GM21390 (cell line): ENCODE results near the gene ANKH.
A peak's percentile ranks its signal among the peaks of the same experiment; 100 is the strongest.

Source experiments
- ATAC-seq: cut with Tn5 transposase; IDR thresholded peaks from one replicate; pipeline ENCODE4 v1.9.1; 2021; ENCODE audit not compliant: unreplicated experiment

Gene ANKH

DNA sequence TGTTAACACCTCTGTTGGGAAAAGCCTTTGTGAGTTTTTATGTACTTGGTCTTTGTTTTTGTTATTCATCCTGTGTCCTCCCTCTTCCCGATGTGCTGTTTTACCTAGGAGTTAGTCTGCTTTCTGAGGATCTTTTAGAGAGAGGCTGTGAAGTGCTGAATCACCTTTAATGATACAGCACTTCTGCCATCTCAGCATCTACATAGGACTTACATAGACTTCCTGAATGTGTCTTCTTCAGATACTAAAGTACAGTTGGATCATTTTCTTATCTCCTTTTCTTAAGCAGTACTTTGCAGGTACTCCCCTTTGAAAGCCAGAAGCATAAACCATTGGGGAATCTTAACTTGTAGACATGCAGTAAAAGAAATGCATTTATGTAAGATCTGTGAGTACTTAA is 175.5 kb downstream of the ANKH start:
- ATAC-seq: no peak

DNA sequence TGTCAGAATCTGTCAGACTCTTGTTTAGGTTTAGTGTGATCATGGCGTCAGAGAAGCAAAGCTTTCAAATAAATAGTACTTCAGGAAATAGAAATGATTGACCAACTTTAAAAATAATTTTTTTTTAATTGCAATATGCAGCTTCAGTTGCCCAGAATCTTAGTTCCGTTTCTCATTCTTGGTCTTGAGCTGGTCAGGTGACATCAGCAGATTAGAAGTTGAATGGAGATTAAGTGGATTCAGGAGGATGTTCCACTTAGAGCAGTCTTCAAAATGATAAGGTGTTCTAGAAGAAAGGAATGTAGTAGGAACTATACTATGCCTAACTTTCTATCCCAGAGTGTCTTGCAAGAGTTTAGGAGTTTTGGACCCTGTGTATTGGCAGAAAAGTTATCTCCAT is 176.4 kb downstream of the ANKH start:
- no peak for ATAC-seq

DNA sequence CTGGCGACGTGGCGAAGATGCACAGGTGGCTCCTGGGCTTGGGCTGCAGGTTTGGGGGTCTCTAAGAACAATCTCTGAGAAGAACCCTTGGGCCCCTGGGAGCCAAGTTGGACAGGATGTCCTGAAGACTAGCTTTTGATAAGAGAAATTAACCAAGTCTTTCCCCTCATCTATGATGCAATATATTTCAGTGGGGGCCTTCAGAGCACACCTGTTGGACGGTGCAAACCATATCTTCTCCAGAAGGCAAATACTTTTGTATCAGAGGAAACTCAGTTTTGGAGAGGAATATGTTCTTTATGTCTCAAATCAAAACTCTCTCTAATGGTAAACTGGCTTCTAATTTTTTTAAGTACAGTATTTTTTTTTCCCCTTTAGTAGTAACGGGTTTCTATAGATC is 178.5 kb downstream of the ANKH start:
- no peak for ATAC-seq

DNA sequence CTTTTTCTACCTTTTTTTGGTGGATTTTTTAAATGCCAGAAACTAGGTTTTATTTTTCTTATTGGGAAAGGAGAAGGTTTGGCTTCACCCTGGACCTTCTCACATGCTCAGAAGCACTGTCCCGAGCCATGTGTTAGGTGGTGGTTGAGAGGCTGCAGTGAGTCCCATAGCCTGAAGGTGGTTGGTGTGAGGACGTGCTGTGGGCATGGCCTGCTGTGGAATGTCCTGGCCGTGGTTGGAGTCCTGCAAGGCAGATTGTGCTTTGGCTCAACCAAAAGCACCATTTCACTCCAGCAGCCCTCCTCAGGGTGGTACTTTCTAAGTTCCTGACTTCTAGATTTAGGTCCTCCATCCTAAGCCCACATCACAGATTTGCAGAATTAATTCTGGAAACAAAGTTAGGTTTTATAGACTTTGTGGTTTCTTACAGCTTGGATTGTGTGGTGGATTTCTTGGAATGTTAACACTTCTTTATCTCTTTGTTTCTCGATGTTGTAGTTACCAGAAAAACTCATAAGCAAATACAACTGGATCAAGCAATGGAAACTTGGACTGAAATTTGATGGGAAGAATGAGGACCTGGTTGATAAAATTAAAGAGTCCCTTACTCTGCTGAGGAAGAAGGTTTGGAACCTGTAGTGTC is 184.4 kb downstream of the ANKH start:
- ATAC-seq: no peak

DNA sequence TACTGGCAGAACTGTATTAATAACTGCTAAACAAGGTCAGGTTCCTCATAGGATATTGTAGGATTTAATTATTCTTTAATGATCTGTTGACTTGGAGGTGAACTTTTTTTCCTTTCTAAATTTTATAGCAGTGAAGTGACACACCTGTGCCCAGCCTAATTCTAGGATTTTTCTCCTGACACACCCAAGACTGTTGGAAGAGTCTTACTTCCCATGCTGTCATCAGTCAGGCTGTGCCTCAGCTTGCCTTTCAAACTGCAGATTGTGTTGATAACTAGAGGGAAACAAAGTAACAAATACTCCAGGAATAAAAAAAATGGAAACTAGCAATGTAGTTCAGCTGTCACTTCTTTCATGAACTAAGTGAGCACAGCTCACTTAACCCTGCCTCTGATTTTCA is 185.1 kb downstream of the ANKH start:
- ATAC-seq: no peak

DNA sequence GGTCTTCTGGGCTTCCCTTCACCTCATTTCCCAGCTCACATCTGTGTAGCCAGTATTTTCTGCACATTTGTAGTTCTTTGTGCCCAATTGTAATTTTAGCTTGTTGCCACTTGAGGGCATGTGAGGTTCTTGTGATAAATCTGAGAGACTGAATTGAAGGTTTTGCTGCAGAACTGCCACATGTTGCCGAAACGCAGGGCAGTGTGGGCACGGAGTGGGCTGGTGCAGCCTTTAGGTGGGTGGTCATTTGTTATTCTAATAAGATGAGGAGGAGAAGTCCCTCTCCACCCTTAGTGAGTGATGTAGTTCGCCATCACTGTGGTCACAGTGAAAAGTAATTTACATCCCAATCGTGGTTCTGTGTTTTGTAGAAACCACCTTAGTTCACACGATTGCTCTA is 185.8 kb downstream of the ANKH start:
- ATAC-seq: peak; percentile 80

DNA sequence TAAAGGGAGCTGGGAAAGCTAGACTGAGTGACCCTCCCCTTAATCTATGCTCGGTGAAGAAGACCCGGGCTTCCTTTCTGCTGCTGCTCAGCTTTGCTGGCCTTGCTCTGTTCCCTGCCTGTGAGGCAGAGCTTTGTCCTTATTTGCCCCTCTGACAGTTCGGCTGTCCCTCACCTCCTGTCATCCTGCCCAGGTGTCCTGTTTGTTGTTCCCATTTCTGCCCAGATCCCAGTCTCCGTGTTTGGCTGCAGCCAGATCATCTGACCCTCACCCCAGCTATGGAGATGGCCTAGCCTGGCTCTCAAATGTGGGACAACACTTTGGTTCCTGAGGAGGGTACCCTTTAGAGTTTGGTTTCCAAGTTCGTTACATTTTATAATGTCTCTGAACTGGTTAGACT is 186.8 kb downstream of the ANKH start:
- ATAC-seq: no peak

DNA sequence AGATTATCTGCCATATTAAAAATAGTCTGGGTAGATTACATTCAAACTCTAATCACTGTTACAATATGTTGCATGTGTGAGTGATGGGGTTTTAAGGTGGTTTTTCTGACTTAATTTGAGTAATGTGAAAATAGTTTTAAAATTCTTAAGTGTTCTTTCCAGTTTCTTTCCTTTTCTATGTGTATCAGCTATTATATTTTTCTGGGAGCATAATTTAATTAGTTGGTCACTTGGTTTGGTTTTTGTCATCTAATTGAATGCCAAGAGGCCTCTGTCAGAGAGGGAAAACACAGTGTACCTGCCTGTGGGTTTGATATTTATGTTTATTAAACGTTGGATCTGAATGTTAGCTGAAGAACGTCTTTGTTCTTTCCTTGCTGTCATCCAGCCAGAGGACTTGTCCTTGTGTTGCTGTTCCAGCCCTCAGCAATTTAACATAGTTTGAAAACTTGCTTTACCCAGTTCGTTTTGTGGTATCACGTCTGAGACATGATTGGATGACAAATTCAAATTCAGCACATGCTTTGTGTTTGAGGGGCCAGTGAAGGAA is 187.6 kb downstream of the ANKH start:
- no peak for ATAC-seq

DNA sequence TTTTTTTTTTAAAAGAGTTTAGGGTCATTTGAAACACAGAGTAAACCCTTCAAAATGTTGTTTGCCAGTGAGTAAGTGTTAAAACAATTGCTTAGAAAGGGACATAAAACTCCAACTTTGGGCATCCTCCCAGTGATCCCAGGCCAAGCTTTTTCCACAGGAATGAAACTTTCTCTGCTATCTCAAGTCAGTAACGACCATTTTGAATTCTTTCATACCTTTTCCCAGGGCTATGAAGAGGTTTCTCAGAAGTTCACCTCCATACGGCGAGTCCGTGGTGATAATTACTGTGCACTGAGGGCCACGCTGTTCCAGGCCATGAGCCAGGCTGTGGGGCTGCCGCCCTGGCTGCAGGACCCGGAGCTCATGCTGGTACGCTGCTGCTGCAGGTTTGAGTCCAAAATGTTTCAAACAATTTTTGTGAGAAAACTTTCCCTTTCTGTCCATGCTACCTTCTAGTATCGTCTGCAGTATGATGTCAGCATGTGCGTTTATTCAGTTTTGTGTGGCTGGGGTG is 190.3 kb downstream of the ANKH start:
- no peak for ATAC-seq

DNA sequence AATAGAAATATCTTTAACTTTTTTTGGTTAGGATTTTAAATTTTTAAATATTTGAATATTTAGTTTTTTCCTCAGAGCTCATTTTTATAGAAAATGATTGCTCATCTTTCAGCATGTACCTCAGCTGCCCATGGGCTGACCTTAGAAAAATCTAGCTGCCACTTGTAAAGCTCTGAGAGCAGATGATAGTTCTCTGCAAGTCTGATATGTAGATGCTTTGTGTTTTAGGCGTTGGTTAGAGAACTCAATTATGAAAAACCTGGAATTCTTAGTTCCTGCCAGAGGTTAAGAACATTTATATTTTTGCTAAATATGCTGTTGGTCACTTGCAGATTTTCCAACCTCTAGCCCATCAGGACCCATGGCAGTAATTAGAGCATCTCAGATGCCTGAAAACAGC is 192.0 kb downstream of the ANKH start:
- no peak for ATAC-seq

DNA sequence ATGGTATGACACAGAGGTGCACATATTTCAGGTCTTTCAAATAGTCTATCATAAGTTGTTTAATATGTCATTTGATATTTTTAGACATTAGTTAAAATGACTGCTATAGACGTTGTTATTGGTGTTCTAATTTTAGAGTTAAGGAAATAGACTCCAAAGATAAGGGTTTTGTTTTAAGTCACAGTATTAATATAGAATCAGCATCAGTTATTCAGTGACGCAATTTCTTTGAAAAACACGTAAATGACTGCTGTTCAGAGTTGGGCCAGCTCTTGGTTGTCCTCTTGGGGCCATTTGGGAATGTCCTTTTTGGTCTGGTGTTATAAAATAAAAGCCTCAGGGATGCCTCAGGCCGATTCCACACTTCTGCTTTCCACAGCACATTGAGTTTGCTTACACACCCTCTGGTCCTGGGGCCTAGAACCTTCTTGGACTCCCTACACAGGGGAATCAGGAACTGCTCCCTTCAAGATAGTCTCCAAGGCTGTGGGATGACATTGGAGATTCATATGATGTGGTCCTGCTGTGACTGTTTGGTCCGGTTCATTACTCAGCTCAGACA is 192.7 kb downstream of the ANKH start:
- no peak for ATAC-seq

DNA sequence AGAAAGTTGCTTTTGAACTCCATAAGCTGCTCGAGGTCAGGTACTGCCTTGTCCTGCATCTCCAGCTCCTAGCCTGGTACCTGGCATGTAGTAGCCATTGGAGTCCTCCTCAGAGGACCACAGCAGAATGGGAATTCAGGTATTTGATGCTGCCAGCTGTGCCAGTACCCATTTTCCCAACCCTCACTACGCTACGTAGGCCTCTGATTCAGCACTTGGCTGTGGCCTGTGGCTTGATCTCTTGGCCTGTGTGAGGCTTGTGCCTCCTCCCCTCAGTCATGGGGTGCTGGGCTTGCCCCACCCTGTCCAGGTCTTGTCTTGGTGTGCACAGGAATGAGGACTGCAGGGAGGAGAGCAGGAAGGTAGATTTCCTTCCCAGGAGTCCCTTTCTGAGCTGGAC is 195.3 kb downstream of the ANKH start:
- peak; percentile 36 for ATAC-seq

DNA sequence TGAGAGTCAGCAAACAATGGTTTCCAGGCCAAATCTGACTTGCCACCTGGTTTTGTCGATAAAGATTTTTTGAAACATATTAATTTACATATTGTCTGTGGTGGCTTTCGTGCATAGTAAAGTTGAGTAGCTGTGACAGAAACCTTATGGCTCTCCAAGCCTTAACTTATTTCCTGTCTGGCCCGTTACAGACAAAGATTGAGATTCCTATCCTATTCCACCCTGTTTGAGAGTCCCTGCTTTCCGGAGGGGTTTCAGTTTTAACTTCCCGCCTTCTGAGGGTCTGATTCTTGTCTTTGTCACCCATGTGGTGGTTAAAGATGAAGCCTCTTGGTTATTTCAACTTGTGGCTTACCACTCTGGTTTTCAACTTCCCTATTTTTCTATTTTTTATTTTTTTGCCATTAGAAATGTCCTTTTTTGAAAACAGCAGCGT is 195.7 kb downstream of the ANKH start:
- ATAC-seq: peak; percentile 42

DNA sequence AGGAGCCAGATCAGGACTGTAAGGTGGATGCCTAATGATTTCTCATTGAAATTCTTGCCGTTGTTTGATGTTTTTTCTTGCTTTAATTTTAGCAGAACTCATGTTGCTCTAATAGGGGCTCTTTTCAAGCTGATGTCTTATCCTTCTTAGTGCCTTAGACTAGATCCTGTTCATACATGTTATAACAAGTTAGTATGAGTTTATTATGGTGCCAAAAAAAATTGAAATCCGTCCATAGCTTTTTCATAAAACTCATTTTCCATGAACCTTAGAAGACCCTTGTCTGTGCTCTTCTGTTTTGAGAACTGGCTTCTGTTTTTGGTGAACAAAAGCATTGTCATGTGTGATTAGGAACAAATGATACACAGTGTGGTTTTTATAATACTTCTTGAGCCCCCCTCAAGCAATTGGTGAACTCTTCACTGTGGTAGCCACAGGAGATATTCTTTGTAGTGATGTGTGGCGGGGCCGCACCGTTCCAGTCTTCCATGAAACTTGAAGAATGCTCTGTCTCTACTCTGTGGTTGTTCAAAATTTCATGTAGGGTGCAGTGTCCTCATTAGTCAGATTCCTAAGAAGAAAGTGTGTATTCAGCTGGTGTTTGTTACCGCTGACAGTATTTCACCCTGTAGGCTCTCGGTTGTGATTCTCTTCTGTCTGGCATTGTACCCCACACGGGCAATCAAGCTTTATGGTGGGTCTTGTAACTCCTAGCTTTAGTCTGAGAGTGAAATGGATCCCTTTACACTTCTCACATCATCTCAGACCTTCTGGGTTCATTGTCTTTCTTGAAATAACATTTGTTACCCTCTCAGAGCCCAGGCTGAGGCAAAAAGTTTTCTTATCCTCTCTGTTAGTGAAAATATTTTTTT is 196.4 kb downstream of the ANKH start:
- no peak for ATAC-seq

DNA sequence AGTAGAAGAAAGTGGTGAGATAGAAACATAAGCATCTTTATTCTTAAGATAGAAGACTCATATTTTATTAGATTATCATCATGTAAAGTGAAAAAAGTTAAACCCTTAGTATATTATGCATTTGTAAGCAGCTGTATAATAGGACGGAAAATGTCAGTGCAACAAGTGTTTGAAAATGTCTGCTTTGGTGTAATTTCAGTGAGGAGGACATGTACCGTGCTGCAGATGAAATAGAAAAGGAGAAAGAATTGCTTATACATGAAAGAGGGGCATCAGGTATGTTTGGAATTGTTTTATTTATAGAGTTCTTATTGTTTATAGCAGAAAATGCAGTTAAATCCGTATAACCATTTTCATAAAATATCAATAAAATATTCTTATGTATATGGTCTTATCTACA is 198.1 kb downstream of the ANKH start:
- ATAC-seq: no peak

DNA sequence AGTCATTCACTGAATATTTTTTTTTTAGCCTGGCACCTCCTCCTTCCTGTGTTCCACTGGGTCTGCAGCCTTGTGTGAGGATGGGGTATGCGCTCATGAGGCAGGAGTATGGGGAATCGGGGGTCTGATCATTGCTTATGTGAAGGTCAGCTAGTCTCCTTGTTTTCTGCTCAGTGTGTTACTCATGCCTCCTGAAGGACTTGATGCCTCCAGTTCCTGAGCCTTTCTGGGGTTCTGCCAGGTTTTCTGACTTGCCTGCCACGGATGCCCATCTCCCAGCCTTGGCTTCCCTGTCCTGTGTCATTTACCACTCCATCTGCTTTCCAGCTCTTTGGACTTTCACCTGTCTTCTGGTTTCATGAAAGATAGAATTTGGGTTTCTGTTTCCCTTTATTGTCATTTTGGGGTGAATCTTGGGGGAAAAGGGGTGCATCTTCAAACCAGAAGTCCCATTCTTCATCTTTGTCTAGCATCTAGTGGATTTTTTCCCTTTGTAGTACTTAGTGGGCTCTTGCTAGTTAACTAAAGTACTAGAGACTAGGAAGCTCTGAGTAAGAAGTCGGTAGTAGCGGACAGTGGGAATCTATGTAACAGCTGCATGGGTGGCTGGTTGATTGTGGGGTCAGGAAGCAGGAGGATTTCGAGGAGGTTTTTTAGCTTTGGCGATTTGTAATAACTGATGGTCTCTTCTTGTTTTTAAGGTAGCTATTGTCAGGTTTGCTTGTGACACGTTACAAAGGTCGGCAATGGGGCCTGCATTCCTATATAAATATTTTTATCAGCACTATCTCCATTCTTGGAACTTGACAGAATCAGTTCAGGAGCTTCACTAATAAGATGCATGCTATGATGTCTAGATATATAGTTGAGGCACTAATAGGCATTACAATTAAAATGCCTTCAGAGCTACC is 198.8 kb downstream of the ANKH start:
- ATAC-seq: no peak

DNA sequence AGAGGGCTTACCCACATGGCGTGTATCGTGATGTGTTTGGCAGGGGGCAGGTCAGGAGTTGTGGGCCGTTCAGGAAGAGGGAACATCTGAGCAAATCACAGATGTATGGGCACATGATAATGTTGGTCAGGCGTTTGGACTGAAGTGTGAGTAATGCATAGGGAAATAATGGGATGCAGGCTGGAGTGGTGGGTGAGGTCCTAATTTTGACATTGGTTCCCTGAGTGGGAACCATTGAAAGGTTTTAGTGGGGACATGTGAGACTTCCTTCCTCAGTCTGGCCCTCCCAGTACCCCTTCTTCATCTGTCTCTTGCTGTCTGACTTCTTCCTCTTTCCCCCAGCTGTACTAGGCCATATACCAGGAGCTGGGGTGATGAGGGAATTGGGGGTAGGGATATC is 199.5 kb downstream of the ANKH start:
- ATAC-seq: no peak

DNA sequence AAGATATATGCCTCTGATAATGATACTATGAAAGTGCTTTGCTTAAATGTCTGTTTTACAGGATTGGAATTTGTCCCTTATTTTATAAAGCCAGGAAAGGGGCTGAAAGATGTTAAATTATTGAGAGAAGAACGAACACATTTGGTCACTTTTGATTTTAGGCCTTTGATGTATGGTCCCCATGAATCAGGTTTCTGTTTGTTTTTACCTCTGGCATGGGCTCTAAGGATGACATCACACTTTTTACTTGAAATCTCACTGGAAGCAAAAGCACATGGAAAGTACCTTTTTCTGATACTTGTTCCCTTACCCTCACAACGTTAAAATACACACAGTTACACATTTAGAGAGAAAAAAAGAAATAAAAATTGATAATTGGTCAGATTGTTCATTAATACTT is 200.2 kb downstream of the ANKH start:
- no peak for ATAC-seq

DNA sequence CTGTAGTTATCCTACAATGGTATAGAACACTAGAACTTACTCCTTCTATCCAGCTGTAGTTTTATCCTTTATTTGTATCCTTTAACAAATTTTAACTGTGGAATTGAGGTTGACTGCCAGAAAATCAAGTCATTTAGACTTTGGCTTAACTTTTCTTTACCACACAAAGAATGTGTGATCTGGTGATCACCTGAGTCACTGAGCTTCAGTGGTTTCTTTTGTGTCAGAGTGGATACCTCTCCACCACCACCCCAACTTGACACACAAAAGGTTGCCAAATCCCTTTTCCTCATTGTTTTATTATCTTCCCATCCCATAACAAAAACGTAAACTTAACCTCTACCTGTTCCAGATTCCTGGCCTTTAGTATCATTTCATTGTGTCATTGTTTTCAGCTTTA is 201.6 kb downstream of the ANKH start:
- ATAC-seq: no peak

DNA sequence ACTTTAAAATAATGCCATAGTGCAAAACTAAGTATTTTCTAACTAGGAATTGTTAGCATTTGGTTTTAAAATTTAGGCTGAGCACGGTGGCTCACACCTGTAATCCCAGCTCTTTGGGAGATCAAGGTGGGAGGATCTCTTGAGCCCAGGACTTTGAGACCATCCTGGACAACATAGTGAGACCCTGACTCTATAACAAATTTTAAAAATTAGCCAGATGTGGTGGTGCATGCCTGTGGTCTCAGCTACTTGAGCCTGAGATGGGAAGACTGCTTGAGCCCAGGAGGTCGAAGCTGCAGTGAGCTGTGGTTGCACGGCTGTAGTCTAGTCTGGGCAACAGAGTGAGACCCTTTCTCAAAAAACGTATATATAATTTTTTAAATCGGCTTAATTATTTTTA is 202.2 kb downstream of the ANKH start:
- no peak for ATAC-seq

DNA sequence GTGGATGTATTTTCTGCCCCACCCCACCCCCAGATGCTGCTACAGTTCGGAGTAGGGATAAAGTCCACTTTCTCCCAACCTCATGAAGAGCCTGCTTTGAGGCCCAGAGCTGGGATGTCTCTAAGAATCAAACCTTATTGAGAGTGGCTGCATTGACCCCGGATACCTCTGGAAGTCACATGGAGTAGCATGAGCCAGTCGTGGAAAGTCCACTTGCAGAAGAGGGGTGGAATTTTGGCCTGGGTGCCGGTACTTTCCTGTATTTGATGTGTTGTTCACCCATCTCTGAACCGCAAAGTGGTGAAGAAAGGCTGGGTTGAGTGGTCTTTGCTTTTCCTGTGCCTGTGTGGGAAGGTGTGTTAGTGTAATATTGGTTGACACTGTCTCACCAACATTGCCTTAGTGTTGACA is 203.4 kb downstream of the ANKH start:
- ATAC-seq: no peak
